PC-9 (cell line): ENCODE measurements around the gene IGSF21.

Source experiments
- EZH2 ChIP-seq: fragments of 200-600 bp; sonication (generic); IDR thresholded peaks from 2 replicates; pipeline ENCODE4 v1.8.0; 2017; ENCODE audit warnings: antibody characterized with exemption, low read depth
- TF ChIP-seq, protein P1 (sequence below): fragments of 200-600 bp; sonication (generic); conservative IDR thresholded peaks from 2 replicates; pipeline ENCODE4 v1.6.1; 2017; ENCODE audit warnings: mixed run types, antibody characterized with exemption, mild to moderate bottlenecking, moderate library complexity

DNA sequence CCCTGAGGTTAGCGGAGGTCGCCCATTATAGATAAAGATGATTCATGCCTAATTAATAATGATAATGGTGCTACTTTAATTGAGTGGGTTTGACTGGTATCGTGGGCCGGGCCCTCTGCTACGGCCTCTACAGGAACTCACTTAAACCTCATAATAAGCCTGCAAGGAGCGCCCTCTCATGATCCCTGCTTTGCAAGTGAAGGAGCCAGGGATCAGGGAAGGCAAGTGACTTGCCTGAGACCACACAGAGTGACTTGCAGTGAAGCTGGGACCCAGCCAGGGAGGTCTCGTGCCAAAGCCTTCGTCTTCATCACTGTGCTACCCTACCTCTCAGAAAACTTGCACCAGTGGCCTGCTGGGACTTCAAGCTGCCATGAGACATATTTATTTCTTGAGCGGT is 206.8 kb downstream of the IGSF21 start:
- no peak for TF ChIP-seq EZH2
- TF ChIP-seq, protein P1, sequence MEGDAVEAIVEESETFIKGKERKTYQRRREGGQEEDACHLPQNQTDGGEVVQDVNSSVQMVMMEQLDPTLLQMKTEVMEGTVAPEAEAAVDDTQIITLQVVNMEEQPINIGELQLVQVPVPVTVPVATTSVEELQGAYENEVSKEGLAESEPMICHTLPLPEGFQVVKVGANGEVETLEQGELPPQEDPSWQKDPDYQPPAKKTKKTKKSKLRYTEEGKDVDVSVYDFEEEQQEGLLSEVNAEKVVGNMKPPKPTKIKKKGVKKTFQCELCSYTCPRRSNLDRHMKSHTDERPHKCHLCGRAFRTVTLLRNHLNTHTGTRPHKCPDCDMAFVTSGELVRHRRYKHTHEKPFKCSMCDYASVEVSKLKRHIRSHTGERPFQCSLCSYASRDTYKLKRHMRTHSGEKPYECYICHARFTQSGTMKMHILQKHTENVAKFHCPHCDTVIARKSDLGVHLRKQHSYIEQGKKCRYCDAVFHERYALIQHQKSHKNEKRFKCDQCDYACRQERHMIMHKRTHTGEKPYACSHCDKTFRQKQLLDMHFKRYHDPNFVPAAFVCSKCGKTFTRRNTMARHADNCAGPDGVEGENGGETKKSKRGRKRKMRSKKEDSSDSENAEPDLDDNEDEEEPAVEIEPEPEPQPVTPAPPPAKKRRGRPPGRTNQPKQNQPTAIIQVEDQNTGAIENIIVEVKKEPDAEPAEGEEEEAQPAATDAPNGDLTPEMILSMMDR, result no peak
